HG03457 (cell line): ENCODE data around the gene IFRD2.

Source experiments
- ATAC-seq: cut with Tn5 transposase; IDR thresholded peaks from one replicate; pipeline ENCODE4 v1.9.1; 2021; ENCODE audit warnings: moderate number of reproducible peaks; ENCODE audit not compliant: unreplicated experiment

IFRD2 gene

GRCh38 chr3:50302095-50303012 lies 10.1 kb upstream of the IFRD2 start:
- ATAC-seq = no peak

GRCh38 chr3:50300681-50301254 lies 8.5 kb upstream of the IFRD2 start:
- no peak for ATAC-seq

GRCh38 chr3:50299929-50300680 lies 7.9 kb upstream of the IFRD2 start:
- no peak for ATAC-seq

GRCh38 chr3:50299638-50299928 lies 7.4 kb upstream of the IFRD2 start:
- no peak for ATAC-seq

GRCh38 chr3:50298836-50299637 lies 6.8 kb upstream of the IFRD2 start, which contains the start of the genes HYAL3 and NAA80:
Gene HYAL3, minus strand, starts transcription at chr3:50299405. Its CDS starts 3,803 bp downstream, at chr3:50295602.
Gene NAA80, minus strand, starts transcription at chr3:50299405. Its CDS starts 1,942 bp downstream, at chr3:50297463.
- peak; percentile 70 for ATAC-seq

GRCh38 chr3:50297896-50298725 lies 5.9 kb upstream of the IFRD2 start:
- ATAC-seq = no peak

GRCh38 chr3:50297384-50297775 lies 5.2 kb upstream of the IFRD2 start:
- ATAC-seq = no peak

- ATAC-seq = no peak
Measured at GRCh38 chr3:50296721-50297383, 4.6 kb upstream of the IFRD2 start.

- ATAC-seq = no peak
Measured at GRCh38 chr3:50295553-50296431, 3.6 kb upstream of the IFRD2 start.

GRCh38 chr3:50294492-50295403 lies 2.5 kb upstream of the IFRD2 start:
- ATAC-seq = no peak

GRCh38 chr3:50294089-50294488 lies 1.9 kb upstream of the IFRD2 start:
- ATAC-seq = no peak

GRCh38 chr3:50293079-50293801 lies 1.0 kb upstream of the IFRD2 start:
- ATAC-seq = no peak

GRCh38 chr3:50290161-50290641 lies 2.0 kb downstream of the IFRD2 start:
- ATAC-seq = no peak

- ATAC-seq = no peak
Measured at GRCh38 chr3:50289130-50289529, 3.1 kb downstream of the IFRD2 start.

- ATAC-seq = no peak
Measured at GRCh38 chr3:50288387-50289007, 3.7 kb downstream of the IFRD2 start.

- ATAC-seq = no peak
Measured at GRCh38 chr3:50287262-50287661, 5.0 kb downstream of the IFRD2 start.
